PC-3 (cell line): ENCODE results near the gene EPHA2.

Experiments used
- CTCF ChIP-seq: fragments of 300-600 bp; sonication (generic); conservative IDR thresholded peaks from 2 replicates; pipeline ENCODE4 v1.5.1; 2017; ENCODE audit warnings: antibody characterized with exemption, low read depth, mild to moderate bottlenecking, low read length
- EZH2 ChIP-seq: fragments of 300-600 bp; sonication (generic); IDR thresholded peaks from one replicate; pipeline ENCODE4 v1.6.1; 2017; ENCODE audit warnings: antibody characterized with exemption, mild to moderate bottlenecking, low read length; ENCODE audit not compliant: unreplicated experiment

- TF ChIP-seq CTCF (no peak), EZH2 (no peak)
Observed at GRCh38 chr1:16183179-16183578, 27.3 kb upstream of the EPHA2 start.
